GM18508 (cell line): ENCODE data around the gene CALN1.
"Not testable (repeated sequence)": the region's sequence is repeated elsewhere in the genome, so short reads cannot be mapped to it uniquely, and the experiment has no call there.

Source experiments
- ATAC-seq: cut with Tn5 transposase; IDR thresholded peaks from one replicate; pipeline ENCODE4 v1.9.1; 2021; ENCODE audit warnings: moderate number of reproducible peaks; ENCODE audit not compliant: insufficient read depth, unreplicated experiment

The CALN1 gene

GRCh38 chr7:72411419-72411818, 719 bp downstream of the CALN1 start:
- ATAC-seq, result no peak

- no peak for ATAC-seq
These were observed 2.5 kb downstream of the CALN1 start for GRCh38 chr7:72409638-72410015.

GRCh38 chr7:72408966-72409637, 3.0 kb downstream of the CALN1 start:
- no peak for ATAC-seq

GRCh38 chr7:72406820-72407403, 5.2 kb downstream of the CALN1 start:
- no peak for ATAC-seq

GRCh38 chr7:72405871-72406270, 6.3 kb downstream of the CALN1 start:
- ATAC-seq, result no peak

- ATAC-seq, result no peak
These were observed 6.7 kb downstream of the CALN1 start for GRCh38 chr7:72405418-72405817.

GRCh38 chr7:72404743-72405142, 7.4 kb downstream of the CALN1 start:
- no peak for ATAC-seq

GRCh38 chr7:72403458-72404076, 8.6 kb downstream of the CALN1 start:
- no peak for ATAC-seq

GRCh38 chr7:72394016-72394415, 18.1 kb downstream of the CALN1 start:
- no peak for ATAC-seq

GRCh38 chr7:72391821-72392377, 20.2 kb downstream of the CALN1 start:
- no peak for ATAC-seq

GRCh38 chr7:72386118-72386517, 26.0 kb downstream of the CALN1 start:
- ATAC-seq, result no peak

- ATAC-seq, result no peak
These were observed 49.9 kb downstream of the CALN1 start for GRCh38 chr7:72362246-72362645.

- no peak for ATAC-seq
These were observed 66.9 kb downstream of the CALN1 start for GRCh38 chr7:72345208-72345727.

- no peak for ATAC-seq
These were observed 68.1 kb downstream of the CALN1 start for GRCh38 chr7:72343991-72344390.

- ATAC-seq, result not testable (repeated sequence)
These were observed 68.8 kb downstream of the CALN1 start for GRCh38 chr7:72343354-72343753.

- ATAC-seq, result no peak
These were observed 74.6 kb downstream of the CALN1 start for GRCh38 chr7:72337390-72338167.

- ATAC-seq, result no peak
These were observed 75.3 kb downstream of the CALN1 start for GRCh38 chr7:72336632-72337389.

GRCh38 chr7:72336382-72336631, 75.8 kb downstream of the CALN1 start:
- no peak for ATAC-seq

GRCh38 chr7:72335561-72336381, 76.4 kb downstream of the CALN1 start:
- no peak for ATAC-seq
